WI38 (cell line): Measurements from ENCODE around the gene DISC1.
"Not testable (repeated sequence)": the region's sequence is repeated elsewhere in the genome, so short reads cannot be mapped to it uniquely, and the experiment has no call there.

ENCODE experiments used
- H3K4me3 ChIP-seq: 2 replicates; pipeline ENCODE4 v1.5.1; 2011; ENCODE audit warnings: low read depth, mild to moderate bottlenecking, control low read depth, low read length
- CTCF ChIP-seq: IDR thresholded peaks from 2 replicates; pipeline ENCODE4 v1.5.1; 2012; ENCODE audit warnings: low read depth, mild to moderate bottlenecking, control low read depth, low read length

The DISC1 gene

GRCh38 chr1:231639819-231640218 is 13.2 kb downstream of the DISC1 start:
- no peak overlapping the region for H3K4me3 ChIP-seq
- no peak for TF ChIP-seq CTCF

DNA sequence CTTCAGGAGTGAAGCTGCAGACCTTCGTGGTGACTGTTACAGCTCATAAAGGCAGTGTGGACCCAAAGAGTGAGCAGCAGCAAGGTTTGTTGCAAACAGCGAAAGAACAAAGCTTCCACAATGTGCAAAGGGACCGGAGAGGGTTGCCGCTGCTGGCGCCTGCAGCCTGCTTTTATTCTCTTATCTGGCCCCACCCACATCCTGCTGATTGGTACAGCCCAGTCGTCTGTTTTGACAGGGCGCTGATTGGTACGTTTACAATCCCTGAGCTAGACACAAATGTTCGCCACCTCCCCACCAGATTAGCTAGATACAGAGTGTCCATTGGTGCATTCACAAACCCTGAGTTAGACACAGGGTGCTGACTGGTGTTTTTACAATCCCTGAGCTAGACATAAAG is 14.9 kb downstream of the DISC1 start:
- not testable (repeated sequence) for H3K4me3 ChIP-seq

GRCh38 chr1:231642061-231642460 is 15.5 kb downstream of the DISC1 start:
- not testable (repeated sequence) for H3K4me3 ChIP-seq

- H3K4me3 ChIP-seq = no peak overlapping the region
- TF ChIP-seq CTCF = no peak
Measured at GRCh38 chr1:231642618-231643017, 16.0 kb downstream of the DISC1 start.

DNA sequence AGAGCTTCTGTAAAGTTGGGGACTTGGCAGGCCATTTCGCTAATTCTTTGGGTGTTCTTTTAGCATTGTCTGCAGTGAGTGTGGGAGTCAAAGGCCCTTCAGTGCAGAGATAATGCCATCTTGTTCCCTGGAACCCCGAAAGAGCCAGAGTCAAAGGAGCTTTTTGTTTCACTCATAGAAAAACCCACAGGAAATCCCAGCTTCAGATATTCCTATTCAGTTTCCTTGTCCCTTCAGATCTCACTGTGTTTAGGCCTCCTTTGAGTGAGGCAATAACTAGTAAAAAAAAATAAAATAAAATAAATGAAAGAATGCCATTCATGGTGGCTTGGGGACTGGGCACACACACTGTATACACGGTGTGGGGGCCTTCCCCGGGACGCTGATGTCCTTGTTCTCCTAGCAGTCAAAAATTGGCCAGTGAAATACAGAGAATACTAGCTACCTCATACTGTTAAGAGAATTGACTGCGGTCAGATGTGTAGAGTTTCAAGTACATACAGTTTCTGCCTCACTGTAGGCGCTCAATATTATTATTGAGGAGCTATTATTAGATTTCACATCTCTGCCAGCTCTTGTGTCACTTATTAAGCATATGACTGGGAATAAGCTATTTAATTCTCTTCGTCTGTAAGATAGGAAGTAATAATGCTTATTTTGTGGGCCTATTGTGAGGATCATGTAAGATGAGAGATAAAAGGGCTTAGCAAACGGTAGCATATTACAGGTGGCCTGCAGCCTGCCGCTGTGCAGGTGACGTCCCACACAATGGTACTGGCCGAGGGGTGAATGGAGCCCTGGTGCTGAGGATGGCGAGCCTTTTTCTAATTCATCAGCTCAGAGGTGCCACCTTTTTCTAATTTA is 16.7 kb downstream of the DISC1 start:
- TF ChIP-seq CTCF = no peak
- no peak overlapping the region for H3K4me3 ChIP-seq

GRCh38 chr1:231643935-231644237 is 17.3 kb downstream of the DISC1 start:
- H3K4me3 ChIP-seq = no peak overlapping the region
- TF ChIP-seq CTCF = no peak

DNA sequence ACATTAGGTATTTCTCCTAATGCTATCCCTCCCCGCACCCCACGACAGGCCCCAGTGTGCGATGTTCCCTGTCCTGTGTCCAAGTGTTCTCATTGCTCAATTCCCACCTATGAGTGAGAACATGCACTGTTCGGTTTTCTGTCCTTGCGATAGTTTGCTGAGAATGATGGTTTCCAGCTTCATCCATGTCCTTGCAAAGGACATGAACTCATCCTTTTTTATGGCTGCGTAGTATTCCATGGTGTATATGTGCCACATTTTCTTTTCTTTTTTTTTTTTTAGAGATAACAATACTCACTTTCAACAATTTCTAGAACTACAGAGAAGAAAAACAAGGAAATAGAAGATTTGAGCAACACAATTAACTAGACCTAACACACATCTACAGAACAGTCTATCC is 19.0 kb downstream of the DISC1 start:
- H3K4me3 ChIP-seq = not testable (repeated sequence)

GRCh38 chr1:231646165-231646564 is 19.6 kb downstream of the DISC1 start:
- H3K4me3 ChIP-seq = not testable (repeated sequence)

GRCh38 chr1:231651621-231652260 is 25.2 kb downstream of the DISC1 start:
- not testable (repeated sequence) for H3K4me3 ChIP-seq

DNA sequence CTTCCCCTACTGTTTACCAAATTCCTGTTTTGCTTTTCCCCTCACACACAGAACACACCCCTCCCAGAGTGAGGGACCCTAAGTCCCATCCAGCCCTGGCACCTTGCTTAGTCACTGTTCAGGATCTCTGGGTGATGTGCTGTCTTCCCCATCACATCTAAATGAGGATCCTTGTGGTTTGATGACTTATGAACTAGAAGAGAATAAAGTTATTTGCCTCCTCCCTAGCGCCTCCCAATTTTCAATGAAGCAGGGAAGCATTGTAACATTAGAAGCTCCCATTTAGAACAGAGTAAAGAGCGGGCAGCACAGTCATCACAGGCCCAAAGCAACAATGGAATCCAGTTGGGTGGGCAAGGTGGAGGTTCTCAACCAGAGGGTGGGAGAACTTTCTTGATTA is 27.0 kb downstream of the DISC1 start:
- TF ChIP-seq CTCF = no peak

More for the DNA sequence above, 27.0 kb downstream of the DISC1 start:
- no peak overlapping the region for H3K4me3 ChIP-seq
